ENCODE results near the gene HPCAL1. TPM values are rescaled to one million over a fixed set of nuclear protein-coding genes. Genes with fewer than 3 reads are reported as not detected.
"Not testable (repeated sequence)": the region's sequence is repeated elsewhere in the genome, so short reads cannot be mapped to it uniquely, and the experiment has no call there.

HPCAL1 gene
- total and polyA plus RNA-seq, 4 donors, result 122 to 147 (median 136) TPM

DNA sequence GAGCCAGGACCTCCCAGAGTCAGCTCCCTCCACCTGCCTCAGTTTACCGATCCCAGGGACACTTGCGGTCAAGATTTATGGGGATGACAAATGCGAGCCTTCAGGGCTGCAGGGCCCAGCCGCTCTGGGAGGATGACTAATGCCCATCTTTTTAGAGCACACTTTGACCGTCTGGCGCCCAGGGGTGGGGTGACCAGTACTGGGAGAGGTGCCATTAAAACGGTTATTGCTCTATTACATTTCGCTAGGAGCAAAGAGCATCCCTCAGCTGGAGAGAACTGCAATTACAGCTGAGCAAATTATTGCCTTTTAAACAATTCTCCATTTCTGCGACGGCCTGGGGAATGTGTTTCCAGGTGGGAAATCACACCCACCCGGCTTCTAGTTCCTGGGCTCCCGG lies 42.6 kb upstream of the HPCAL1 start:
- Histone ChIP-seq H3K27ac (ENCODE audit: low read depth in 1 of 2, low read length in 1 of 2) (no peak overlapping the region), H3K9ac (ENCODE audit: insufficient read depth in 1 of 2, low read length in 2 of 2) (no peak overlapping the region), H3K4me3 (no peak overlapping the region), H3K9me3 (ENCODE audit: control insufficient read depth in 4 of 4, insufficient read depth in 3 of 4, low read length in 3 of 4) (no peaks in the 10 kb centered on the region), H3K4me1 (ENCODE audit: control insufficient read depth in 5 of 5, insufficient read depth in 5 of 5, low read length in 5 of 5) (no peaks in the 10 kb centered on the region), H3K27me3 (ENCODE audit: control insufficient read depth in 3 of 3, insufficient read depth in 3 of 3, low read length in 2 of 3) (no peaks in the 10 kb centered on the region), H3K36me3 (ENCODE audit: control insufficient read depth in 4 of 4, insufficient read depth in 4 of 4, low read length in 4 of 4) (no peaks in the 10 kb centered on the region)
- DNase-seq (no peak), ATAC-seq (ENCODE audit: insufficient read depth, low FRiP score) (no peak)
- TF ChIP-seq, protein P1, sequence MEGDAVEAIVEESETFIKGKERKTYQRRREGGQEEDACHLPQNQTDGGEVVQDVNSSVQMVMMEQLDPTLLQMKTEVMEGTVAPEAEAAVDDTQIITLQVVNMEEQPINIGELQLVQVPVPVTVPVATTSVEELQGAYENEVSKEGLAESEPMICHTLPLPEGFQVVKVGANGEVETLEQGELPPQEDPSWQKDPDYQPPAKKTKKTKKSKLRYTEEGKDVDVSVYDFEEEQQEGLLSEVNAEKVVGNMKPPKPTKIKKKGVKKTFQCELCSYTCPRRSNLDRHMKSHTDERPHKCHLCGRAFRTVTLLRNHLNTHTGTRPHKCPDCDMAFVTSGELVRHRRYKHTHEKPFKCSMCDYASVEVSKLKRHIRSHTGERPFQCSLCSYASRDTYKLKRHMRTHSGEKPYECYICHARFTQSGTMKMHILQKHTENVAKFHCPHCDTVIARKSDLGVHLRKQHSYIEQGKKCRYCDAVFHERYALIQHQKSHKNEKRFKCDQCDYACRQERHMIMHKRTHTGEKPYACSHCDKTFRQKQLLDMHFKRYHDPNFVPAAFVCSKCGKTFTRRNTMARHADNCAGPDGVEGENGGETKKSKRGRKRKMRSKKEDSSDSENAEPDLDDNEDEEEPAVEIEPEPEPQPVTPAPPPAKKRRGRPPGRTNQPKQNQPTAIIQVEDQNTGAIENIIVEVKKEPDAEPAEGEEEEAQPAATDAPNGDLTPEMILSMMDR (IDR thresholded peaks at IDR 0.05; ENCODE audit: control extremely low read depth, extremely low read depth), result no peak
- WGBS, 2 donors, result 80 to 84% methylated on average over 12 of the region's 12 CpGs

GRCh38 chr2:10263526-10263925 lies 39.2 kb upstream of the HPCAL1 start:
- not testable (repeated sequence) for H3K27me3 ChIP-seq (ENCODE audit: control insufficient read depth in 3 of 3, insufficient read depth in 3 of 3, low read length in 2 of 3); ATAC-seq (ENCODE audit: insufficient read depth, low FRiP score); H3K27ac ChIP-seq (ENCODE audit: low read depth in 1 of 2, low read length in 1 of 2); H3K9ac ChIP-seq (ENCODE audit: insufficient read depth in 1 of 2, low read length in 2 of 2); H3K36me3 ChIP-seq (ENCODE audit: control insufficient read depth in 4 of 4, insufficient read depth in 4 of 4, low read length in 4 of 4); DNase-seq; H3K4me3 ChIP-seq; H3K9me3 ChIP-seq (ENCODE audit: control insufficient read depth in 4 of 4, insufficient read depth in 3 of 4, low read length in 3 of 4)
- WGBS, 2 donors, result 85 to 95% methylated on average over 2 to 4 of the region's 5 CpGs
- peaks cover 0 to 18% (median 0%) of the 10 kb centered on the region in 5 donors for H3K4me1 ChIP-seq (ENCODE audit: control insufficient read depth in 5 of 5, insufficient read depth in 5 of 5, low read length in 5 of 5)

GRCh38 chr2:10264506-10265328 lies 38.0 kb upstream of the HPCAL1 start:
- H3K9me3 ChIP-seq (ENCODE audit: control insufficient read depth in 4 of 4, insufficient read depth in 3 of 4, low read length in 3 of 4), result no peaks in the 10 kb centered on the region
- no peaks in the 10 kb centered on the region for H3K27me3 ChIP-seq (ENCODE audit: control insufficient read depth in 3 of 3, insufficient read depth in 3 of 3, low read length in 2 of 3)
- ATAC-seq (ENCODE audit: insufficient read depth, low FRiP score), result no peak
- H3K27ac ChIP-seq (ENCODE audit: low read depth in 1 of 2, low read length in 1 of 2), result no peak overlapping the region
- H3K36me3 ChIP-seq (ENCODE audit: control insufficient read depth in 4 of 4, insufficient read depth in 4 of 4, low read length in 4 of 4), result no peaks in the 10 kb centered on the region
- 88 to 89% methylated on average over 26 of the region's 26 CpGs for WGBS, 2 donors
- peaks cover 0 to 18% (median 0%) of the 10 kb centered on the region in 5 donors for H3K4me1 ChIP-seq (ENCODE audit: control insufficient read depth in 5 of 5, insufficient read depth in 5 of 5, low read length in 5 of 5)
- TF ChIP-seq, protein P1 (IDR thresholded peaks at IDR 0.05; ENCODE audit: control extremely low read depth, extremely low read depth), result no peak
- DNase-seq, result no peak
- H3K9ac ChIP-seq (ENCODE audit: insufficient read depth in 1 of 2, low read length in 2 of 2), result no peak overlapping the region
- no peak overlapping the region for H3K4me3 ChIP-seq

GRCh38 chr2:10265329-10266132 lies 37.2 kb upstream of the HPCAL1 start:
- Histone ChIP-seq H3K4me3 (no peak overlapping the region), H3K9me3 (ENCODE audit: control insufficient read depth in 4 of 4, insufficient read depth in 3 of 4, low read length in 3 of 4) (no peaks in the 10 kb centered on the region), H3K4me1 (ENCODE audit: control insufficient read depth in 5 of 5, insufficient read depth in 5 of 5, low read length in 5 of 5) (peaks cover 0 to 18% (median 0%) of the 10 kb centered on the region in 5 donors), H3K27ac (ENCODE audit: low read depth in 1 of 2, low read length in 1 of 2) (no peak overlapping the region), H3K9ac (ENCODE audit: insufficient read depth in 1 of 2, low read length in 2 of 2) (no peak overlapping the region), H3K36me3 (ENCODE audit: control insufficient read depth in 4 of 4, insufficient read depth in 4 of 4, low read length in 4 of 4) (no peaks in the 10 kb centered on the region), H3K27me3 (ENCODE audit: control insufficient read depth in 3 of 3, insufficient read depth in 3 of 3, low read length in 2 of 3) (no peaks in the 10 kb centered on the region)
- WGBS, 2 donors, result 85 to 91% methylated on average over 16 to 18 of the region's 18 CpGs
- DNase-seq, result no peak
- TF ChIP-seq, protein P1 (IDR thresholded peaks at IDR 0.05; ENCODE audit: control extremely low read depth, extremely low read depth), result no peak
- no peak for ATAC-seq (ENCODE audit: insufficient read depth, low FRiP score)
